ENCODE measurements around the gene TIMM29.

TIMM29 gene

GRCh38 chr19:10888421-10888866, 40.2 kb upstream of the TIMM29 start:
- TF ChIP-seq CTCF (IDR thresholded peaks at IDR 0.05; ENCODE audit: low read depth, low read length, missing control alignments) = no peak
- no peak for DNase-seq (ENCODE audit: extremely low read depth, low read depth)
- H3K4me3 ChIP-seq (replicated peaks; ENCODE audit: low read depth, low read length) = no peak overlapping the region

- no peak for DNase-seq (ENCODE audit: extremely low read depth, low read depth)
- no peak overlapping the region for H3K4me3 ChIP-seq (replicated peaks; ENCODE audit: low read depth, low read length)
- no peak for TF ChIP-seq CTCF (IDR thresholded peaks at IDR 0.05; ENCODE audit: low read depth, low read length, missing control alignments)
These were observed 38.7 kb upstream of the TIMM29 start for GRCh38 chr19:10889880-10890279.

GRCh38 chr19:10891405-10892086, 37.1 kb upstream of the TIMM29 start:
- no peak for DNase-seq (ENCODE audit: extremely low read depth, low read depth)
- no peak overlapping the region for H3K4me3 ChIP-seq (replicated peaks; ENCODE audit: low read depth, low read length)
- TF ChIP-seq CTCF (IDR thresholded peaks at IDR 0.05; ENCODE audit: low read depth, low read length, missing control alignments) = no peak

GRCh38 chr19:10892256-10892655, 36.4 kb upstream of the TIMM29 start:
- TF ChIP-seq CTCF (IDR thresholded peaks at IDR 0.05; ENCODE audit: low read depth, low read length, missing control alignments) = no peak
- no peak for DNase-seq (ENCODE audit: extremely low read depth, low read depth)
- H3K4me3 ChIP-seq (replicated peaks; ENCODE audit: low read depth, low read length) = no peak overlapping the region

- H3K4me3 ChIP-seq (replicated peaks; ENCODE audit: low read depth, low read length) = no peak overlapping the region
- no peak for DNase-seq (ENCODE audit: extremely low read depth, low read depth)
- no peak for TF ChIP-seq CTCF (IDR thresholded peaks at IDR 0.05; ENCODE audit: low read depth, low read length, missing control alignments)
These were observed 33.7 kb upstream of the TIMM29 start for GRCh38 chr19:10894911-10895213.

GRCh38 chr19:10895363-10895762, 33.2 kb upstream of the TIMM29 start:
- no peak overlapping the region for H3K4me3 ChIP-seq (replicated peaks; ENCODE audit: low read depth, low read length)
- no peak for DNase-seq (ENCODE audit: extremely low read depth, low read depth)
- no peak for TF ChIP-seq CTCF (IDR thresholded peaks at IDR 0.05; ENCODE audit: low read depth, low read length, missing control alignments)

GRCh38 chr19:10895920-10896319, 32.7 kb upstream of the TIMM29 start:
- DNase-seq (ENCODE audit: extremely low read depth, low read depth) = no peak
- peak; percentile 25 for TF ChIP-seq CTCF (IDR thresholded peaks at IDR 0.05; ENCODE audit: low read depth, low read length, missing control alignments)
- H3K4me3 ChIP-seq (replicated peaks; ENCODE audit: low read depth, low read length) = no peak overlapping the region
